Right lobe of liver (tissue), 6 donors: ENCODE data around the gene SAMD4A. TPM values are rescaled to one million over a fixed set of nuclear protein-coding genes. Genes with fewer than 3 reads are reported as not detected.
A peak's percentile ranks its signal among the peaks of the same experiment; 100 is the strongest.

Experiments
- ATAC-seq, 4 donors: fragments of 200-7000 bp; cut with Tn5 transposase; one replicate each; pipeline ENCODE4 v1.9.1; 2020; ENCODE audit warnings: mild to moderate bottlenecking in 4 of 4, moderate library complexity in 4 of 4
- DNase-seq, 3 donors: peaks; one replicate each; pipeline ENCODE4 v3.0.0-alpha.2; 2020
- H3K27ac ChIP-seq, 3 donors: fragments of 200-600 bp; one replicate each; pipeline ENCODE4 v1.8.0; 2022
- H3K27me3 ChIP-seq, 2 donors: fragments of 200-600 bp; one replicate each; pipeline ENCODE4 v1.8.0; 2022
- H3K36me3 ChIP-seq, 4 donors: fragments of 200-600 bp; sonication (generic) in 1 of 4; one replicate each; pipeline versions ENCODE4 v1.5.1 to v1.8.0; 2017 to 2022; ENCODE audit warnings: control low read depth in 1 of 4
- H3K4me1 ChIP-seq, 4 donors: fragments of 200-600 bp; sonication (generic) in 1 of 4; one replicate each; pipeline versions ENCODE4 v1.5.1 to v1.8.0; 2017 to 2022; ENCODE audit warnings: control low read depth in 1 of 4
- H3K4me3 ChIP-seq, 3 donors: fragments of 200-600 bp; one replicate each; pipeline ENCODE4 v1.8.0; 2022
- H3K9me3 ChIP-seq, 4 donors: fragments of 200-600 bp; sonication (generic) in 1 of 4; one replicate each; pipeline versions ENCODE4 v1.5.1 to v1.8.0; 2017 to 2022; ENCODE audit warnings: control low read depth in 1 of 4
- POLR2A ChIP-seq: fragments of 450-650 bp; IDR thresholded peaks from one replicate; pipeline ENCODE4 v1.6.1; 2017; ENCODE audit warnings: antibody characterized with exemption, mild to moderate bottlenecking
- WGBS: methylation state at CpG from one replicate; pipeline ENCODE4 v1.1.6; 2018; ENCODE audit warnings: low coverage, low lambda C conversion rate; ENCODE audit not compliant: insufficient coverage; ENCODE audit errors: missing lambda C conversion rate; 5-methylcytosine and 5-hydroxymethylcytosine counted together
- intact Hi-C, 2 donors: fragments of 100-400 bp; cut with DNase I; formaldehyde crosslinking; loops; one replicate each; pipeline versions ENCODE4 v1.11.2 to v1.14.1; 2022
- total RNA-seq, 6 experiments: library from RNA; depleted of rRNA in 2 of 6; stranded (reverse); fragments of >200 nt in 2 of 6; fragmentation: NEBNext Ultra II Directional in 3 of 6; extraction: Animal tissue kit (Norgen Biotek cat#: 25700) in 3 of 6; gene quantifications; one replicate each; pipeline versions ENCODE4 v1.1.0 to v1.2.4, GENCODE V29; 2016 to 2023
- TF ChIP-seq, protein P1 (sequence below), 4 donors: fragments of 200-600 bp in 3 of 4; fragments of 450-650 bp in 1 of 4; IDR thresholded peaks; one replicate each; pipeline versions ENCODE4 v1.5.1 to v1.8.0; 2016 to 2022; ENCODE audit warnings: antibody characterized with exemption in 4 of 4, mild to moderate bottlenecking in 2 of 4
- donor health status: DM: no; HTN: yes; CAD: no.
- donor health status: DM: no; HTN: no; CAD: no.
- donor health status: DM: no; HTN: no; CAD: no.
- donor health status: DM: no; HTN: yes; CAD: no.
- donor health status: DM: no; HTN: yes; CAD: no.

Gene SAMD4A
- total RNA-seq, 6 experiments from 2014 or later, result 16.7 to 31.9 (median 21.1) TPM

DNA sequence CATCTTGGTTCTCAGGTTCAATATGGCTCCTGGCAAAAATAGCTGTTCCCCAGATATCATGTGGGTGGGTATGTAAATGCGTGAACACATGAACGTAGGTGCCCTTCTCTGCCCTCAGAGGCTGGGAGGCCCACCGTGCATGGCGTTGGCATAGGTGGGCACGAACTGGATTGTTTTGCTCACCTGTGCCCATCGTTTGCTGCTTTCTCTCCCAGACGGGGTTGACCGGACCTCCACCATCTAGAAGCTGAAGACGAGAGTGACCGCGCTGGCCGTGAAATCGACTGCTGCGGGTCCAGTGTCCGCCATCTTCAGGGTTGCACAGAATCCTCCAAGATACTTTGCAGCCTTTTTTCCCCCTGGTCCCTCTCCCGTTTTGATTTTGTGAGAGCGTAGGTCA lies 221.8 kb downstream of the SAMD4A start:
- Histone ChIP-seq H3K27me3 (no peaks in the 10 kb centered on the region), H3K27ac (no peak overlapping the region), H3K36me3 (peaks cover 0 to 29% (median 0%) of the 10 kb centered on the region in 4 donors), H3K4me1 (peaks cover 0 to 38% (median 9%) of the 10 kb centered on the region in 4 donors), H3K9me3 (no peaks in the 10 kb centered on the region), H3K4me3 (no peak overlapping the region)
- no peak for TF ChIP-seq POLR2A
- TF ChIP-seq, protein P1, sequence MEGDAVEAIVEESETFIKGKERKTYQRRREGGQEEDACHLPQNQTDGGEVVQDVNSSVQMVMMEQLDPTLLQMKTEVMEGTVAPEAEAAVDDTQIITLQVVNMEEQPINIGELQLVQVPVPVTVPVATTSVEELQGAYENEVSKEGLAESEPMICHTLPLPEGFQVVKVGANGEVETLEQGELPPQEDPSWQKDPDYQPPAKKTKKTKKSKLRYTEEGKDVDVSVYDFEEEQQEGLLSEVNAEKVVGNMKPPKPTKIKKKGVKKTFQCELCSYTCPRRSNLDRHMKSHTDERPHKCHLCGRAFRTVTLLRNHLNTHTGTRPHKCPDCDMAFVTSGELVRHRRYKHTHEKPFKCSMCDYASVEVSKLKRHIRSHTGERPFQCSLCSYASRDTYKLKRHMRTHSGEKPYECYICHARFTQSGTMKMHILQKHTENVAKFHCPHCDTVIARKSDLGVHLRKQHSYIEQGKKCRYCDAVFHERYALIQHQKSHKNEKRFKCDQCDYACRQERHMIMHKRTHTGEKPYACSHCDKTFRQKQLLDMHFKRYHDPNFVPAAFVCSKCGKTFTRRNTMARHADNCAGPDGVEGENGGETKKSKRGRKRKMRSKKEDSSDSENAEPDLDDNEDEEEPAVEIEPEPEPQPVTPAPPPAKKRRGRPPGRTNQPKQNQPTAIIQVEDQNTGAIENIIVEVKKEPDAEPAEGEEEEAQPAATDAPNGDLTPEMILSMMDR (IDR thresholded peaks at IDR 0.05), result no peak
- intact Hi-C loops, result no loop called here
- peak in 1 of 3 donors; percentile 26 for DNase-seq
- ATAC-seq, result no peak
- WGBS, result 100% methylated on average over 8 of the region's 17 CpGs

GRCh38 chr14:54789166-54789565 lies 222.2 kb downstream of the SAMD4A start:
- H3K27ac ChIP-seq, result no peak overlapping the region
- WGBS, result 92% methylated on average over 2 of the region's 5 CpGs
- H3K4me1 ChIP-seq, result peaks cover 0 to 33% (median 7%) of the 10 kb centered on the region in 4 donors
- TF ChIP-seq, protein P1 (IDR thresholded peaks at IDR 0.05), result no peak
- no peak for TF ChIP-seq POLR2A
- peaks cover 0 to 29% (median 0%) of the 10 kb centered on the region in 4 donors for H3K36me3 ChIP-seq
- H3K9me3 ChIP-seq, result no peaks in the 10 kb centered on the region
- no peak for DNase-seq
- no peak for ATAC-seq
- H3K27me3 ChIP-seq, result no peaks in the 10 kb centered on the region
- H3K4me3 ChIP-seq, result no peak overlapping the region
- intact Hi-C loops, result no loop called here

GRCh38 chr14:54789781-54790480 lies 223.0 kb downstream of the SAMD4A start:
- peaks cover 0 to 29% (median 0%) of the 10 kb centered on the region in 4 donors for H3K36me3 ChIP-seq
- no peak for ATAC-seq
- no peak for TF ChIP-seq POLR2A
- TF ChIP-seq, protein P1 (IDR thresholded peaks at IDR 0.05), result no peak

DNA sequence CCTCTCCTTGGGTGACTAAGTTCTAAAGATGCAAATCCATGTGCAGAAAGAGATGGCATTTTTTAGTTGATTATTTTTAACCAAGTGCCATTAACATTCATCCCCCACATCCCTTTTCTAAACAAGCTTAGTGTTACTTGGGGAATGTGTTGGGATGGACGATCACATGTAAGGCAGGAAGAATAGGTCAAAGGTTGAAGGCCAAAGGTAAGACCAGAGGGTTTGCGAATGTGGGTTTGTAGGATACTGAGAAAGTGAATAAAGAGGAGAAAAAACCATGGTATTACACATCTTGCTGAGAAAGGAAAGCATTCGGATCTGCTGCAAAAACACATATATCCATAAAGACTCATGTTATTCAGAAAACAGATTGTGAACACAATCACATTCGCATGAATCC lies 224.1 kb downstream of the SAMD4A start:
- WGBS, result 53% methylated on average over 4 of the region's 4 CpGs
- Histone ChIP-seq H3K4me1 (peaks cover 0 to 17% (median 0%) of the 10 kb centered on the region in 4 donors), H3K9me3 (no peaks in the 10 kb centered on the region), H3K4me3 (no peak overlapping the region), H3K36me3 (peaks cover 0 to 29% (median 0%) of the 10 kb centered on the region in 4 donors), H3K27ac (no peak overlapping the region), H3K27me3 (no peaks in the 10 kb centered on the region)
- no peak for DNase-seq
- peak; percentile 36 to 61 (median 54) for ATAC-seq
- TF ChIP-seq, protein P1 (IDR thresholded peaks at IDR 0.05), result no peak
- no peak for TF ChIP-seq POLR2A
- intact Hi-C loops, result no loop called here

More at GRCh38 chr14:54789781-54790480, 223.0 kb downstream of the SAMD4A start:
- Histone ChIP-seq H3K9me3 (no peaks in the 10 kb centered on the region), H3K4me3 (no peak overlapping the region), H3K4me1 (peaks cover 0 to 28% (median 4%) of the 10 kb centered on the region in 4 donors), H3K27me3 (no peaks in the 10 kb centered on the region), H3K27ac (no peak overlapping the region)
- intact Hi-C loops, result no loop called here
- 91% methylated on average over 11 of the region's 12 CpGs for WGBS
- DNase-seq, result peak in 1 of 3 donors; percentile 18
